CD4-positive, CD25-positive, alpha-beta regulatory T cell (primary cell): ENCODE results near the gene BGN. TPM values are rescaled to one million over a fixed set of nuclear protein-coding genes. Genes with fewer than 3 reads are reported as not detected.

ENCODE experiments used
- ATAC-seq, 2 donors: fragments of 150-1000 bp; cut with Tn5 transposase; one replicate each; pipeline ENCODE4 v1.10.0; 2021; ENCODE audit warnings: low read depth in 2 of 2, moderate number of reproducible peaks in 2 of 2, moderate library complexity in 1 of 2
- DNase-seq, 3 donors: peaks; one replicate each; pipeline versions ENCODE4 v3.0.0 to v3.0.0-alpha.2; 2012 to 2022; ENCODE audit warnings: mixed read lengths in 1 of 3
- H3K27ac ChIP-seq: one replicate; pipeline ENCODE4 v1.7.0; 2013; ENCODE audit warnings: mild to moderate bottlenecking, low read length; ENCODE audit not compliant: insufficient read depth, poor library complexity, severe bottlenecking
- H3K27me3 ChIP-seq: one replicate; pipeline ENCODE4 v1.7.0; 2013; ENCODE audit warnings: low read length; ENCODE audit not compliant: control insufficient read depth, insufficient read depth
- H3K36me3 ChIP-seq: one replicate; pipeline ENCODE4 v1.7.0; 2013; ENCODE audit warnings: mild to moderate bottlenecking, low read length, moderate library complexity; ENCODE audit not compliant: control insufficient read depth, insufficient read depth
- H3K4me1 ChIP-seq: 2 replicates; pipeline ENCODE4 v1.7.0; 2013; ENCODE audit warnings: mild to moderate bottlenecking, low read length; ENCODE audit not compliant: insufficient read depth, control insufficient read depth, poor library complexity, severe bottlenecking
- H3K4me3 ChIP-seq: one replicate; pipeline ENCODE4 v1.7.0; 2013; ENCODE audit warnings: low read depth, mild to moderate bottlenecking, low read length, moderate library complexity
- H3K9me3 ChIP-seq, 2 experiments: 1 replicate in 1 of 2; 2 replicates in 1 of 2; pipeline ENCODE4 v1.7.0; 2013; ENCODE audit warnings: low read length in 2 of 2, mild to moderate bottlenecking in 1 of 2, moderate library complexity in 1 of 2; ENCODE audit not compliant: control insufficient read depth in 2 of 2
- H3K27ac Mint-ChIP-seq, 3 donors: one replicate each; pipeline ENCODE4 v1.8.0; 2020 to 2022; ENCODE audit warnings: mild to moderate bottlenecking in 3 of 3, mixed read lengths in 3 of 3, moderate library complexity in 2 of 3
- H3K27me3 Mint-ChIP-seq: one replicate; pipeline ENCODE4 v1.8.0; 2022; ENCODE audit warnings: mild to moderate bottlenecking, mixed read lengths
- H3K36me3 Mint-ChIP-seq: one replicate; pipeline ENCODE4 v1.8.0; 2020; ENCODE audit warnings: mixed read lengths
- H3K4me1 Mint-ChIP-seq, 4 donors: one replicate each; pipeline ENCODE4 v1.8.0; 2020 to 2022; ENCODE audit warnings: mixed read lengths in 4 of 4, mild to moderate bottlenecking in 1 of 4
- H3K4me3 Mint-ChIP-seq, 4 donors: one replicate each; pipeline ENCODE4 v1.8.0; 2020 to 2022; ENCODE audit warnings: mild to moderate bottlenecking in 4 of 4, mixed read lengths in 4 of 4, moderate library complexity in 3 of 4
- H3K9me3 Mint-ChIP-seq, 7 donors: one replicate each; pipeline ENCODE4 v1.8.0; 2020 to 2022; ENCODE audit warnings: mixed read lengths in 7 of 7, mild to moderate bottlenecking in 3 of 7, moderate library complexity in 2 of 7
- polyA plus RNA-seq, 4 donors: library from polyadenylated mRNA; unstranded; fragments of 300-500 nt; fragmentation: Illumina TruSeq; gene quantifications; one replicate each; pipeline ENCODE4 v1.2.3, GENCODE V29; 2021
- total RNA-seq: library from RNA; stranded (reverse); gene quantifications from one replicate; pipeline ENCODE4 v1.2.3, GENCODE V29; 2022

BGN gene
- total and polyA plus RNA-seq, 5 donors from 2014 or later: not detected

DNA sequence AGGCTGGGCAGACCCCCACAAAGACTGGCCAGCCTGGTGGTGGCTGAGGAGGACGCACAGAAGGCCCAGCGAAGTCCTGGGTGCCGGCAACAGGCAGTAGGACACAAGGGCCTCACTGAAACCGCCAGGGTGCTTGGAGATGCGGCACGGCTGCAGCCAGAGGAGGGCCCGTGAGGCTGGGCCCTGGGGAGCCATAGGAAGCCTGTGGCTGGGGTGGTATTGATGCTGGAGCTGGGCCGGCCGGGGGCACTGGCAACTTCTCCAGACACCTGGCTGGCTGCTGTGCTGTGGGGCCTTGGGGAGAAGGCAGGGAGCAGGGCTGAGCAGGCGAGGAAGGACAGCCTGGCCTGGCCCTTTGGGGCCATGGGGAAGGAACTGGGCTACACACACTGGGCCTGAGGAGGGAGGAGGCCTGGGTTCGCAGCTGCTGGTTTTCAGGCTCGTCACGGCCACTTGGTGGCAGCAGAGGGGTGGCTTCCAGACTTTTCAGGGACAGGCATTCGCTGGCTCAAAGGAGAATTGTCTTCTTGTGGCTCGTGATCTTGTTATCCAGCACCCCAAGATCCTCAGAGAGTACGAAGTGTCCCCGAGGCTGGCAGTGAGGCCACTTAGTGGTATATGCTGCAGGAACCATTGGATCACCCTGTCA lies 59.9 kb downstream of the BGN start:
- Mint-ChIP-seq H3K4me1 (no peaks in the 10 kb centered on the region), H3K36me3 (no peaks in the 10 kb centered on the region), H3K9me3 (peaks cover 0 to 1% (median 0%) of the 10 kb centered on the region in 7 donors), H3K27me3 (no peaks in the 10 kb centered on the region), H3K27ac (no peak overlapping the region), H3K4me3 (no peak overlapping the region)
- no peaks in the 10 kb centered on the region for H3K9me3 ChIP-seq
- no peak overlapping the region for H3K4me3 ChIP-seq
- DNase-seq: peak; percentile 31 to 57 (median 57)
- no peak overlapping the region for H3K27ac ChIP-seq
- no peaks in the 10 kb centered on the region for H3K27me3 ChIP-seq
- ATAC-seq: no peak
- no peaks in the 10 kb centered on the region for H3K4me1 ChIP-seq
- H3K36me3 ChIP-seq: no peaks in the 10 kb centered on the region

DNA sequence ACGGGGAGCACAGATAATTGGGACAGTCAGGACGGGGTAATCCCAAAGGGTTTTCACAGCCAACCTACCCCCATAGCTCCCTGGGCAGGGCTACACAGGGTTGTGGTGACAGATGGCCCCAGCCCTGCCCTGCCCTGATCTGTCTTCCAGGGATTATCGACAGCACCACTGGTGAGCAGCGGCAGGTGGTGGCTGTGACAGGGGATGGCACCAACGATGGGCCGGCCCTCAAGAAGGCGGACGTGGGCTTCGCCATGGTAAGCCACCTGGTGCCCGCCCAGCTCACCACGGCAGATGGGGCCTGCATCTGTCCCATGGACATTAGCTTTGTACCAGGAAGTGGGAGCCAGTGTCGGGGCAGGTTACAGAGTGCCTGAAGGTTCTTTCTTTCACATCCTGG lies 62.0 kb downstream of the BGN start:
- no peaks in the 10 kb centered on the region for H3K9me3 ChIP-seq
- Mint-ChIP-seq H3K27me3 (no peaks in the 10 kb centered on the region), H3K9me3 (no peaks in the 10 kb centered on the region), H3K4me3 (no peak overlapping the region), H3K36me3 (no peaks in the 10 kb centered on the region), H3K27ac (no peak overlapping the region), H3K4me1 (no peaks in the 10 kb centered on the region)
- no peak overlapping the region for H3K27ac ChIP-seq
- ATAC-seq: no peak
- no peak overlapping the region for H3K4me3 ChIP-seq
- H3K4me1 ChIP-seq: no peaks in the 10 kb centered on the region
- no peaks in the 10 kb centered on the region for H3K36me3 ChIP-seq
- no peak for DNase-seq
- H3K27me3 ChIP-seq: no peaks in the 10 kb centered on the region

DNA sequence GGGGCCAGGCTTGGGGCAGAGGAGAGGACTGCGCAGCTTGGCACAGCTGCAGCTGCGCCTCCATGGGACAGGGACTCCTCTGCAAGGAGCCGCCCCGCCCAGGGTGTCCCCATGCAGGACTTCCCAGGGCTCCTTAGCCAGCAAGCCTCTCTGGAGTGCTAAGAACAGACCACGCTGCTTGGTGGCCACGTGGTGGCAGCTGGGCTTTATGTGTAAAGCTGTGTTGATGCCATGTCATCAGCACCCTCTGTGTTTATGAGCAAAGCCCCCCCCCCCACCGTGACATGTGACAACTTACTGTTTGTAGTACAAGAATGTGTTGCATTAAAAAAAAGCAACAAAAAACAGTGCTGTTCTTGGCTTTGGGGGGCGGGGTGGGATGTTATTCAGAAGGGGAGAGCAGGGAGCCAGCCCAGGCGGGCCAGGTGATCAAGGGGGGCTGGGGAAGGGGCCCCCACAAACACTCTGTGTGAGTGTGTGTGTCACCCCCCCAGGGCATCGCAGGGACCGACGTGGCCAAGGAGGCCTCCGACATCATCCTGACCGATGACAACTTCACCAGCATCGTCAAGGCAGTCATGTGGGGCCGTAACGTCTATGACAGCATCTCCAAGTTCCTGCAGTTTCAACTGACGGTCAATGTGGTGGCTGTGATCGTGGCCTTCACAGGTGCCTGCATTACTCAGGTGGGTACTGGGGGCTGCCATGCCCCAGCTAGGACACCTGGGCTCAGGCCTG lies 63.0 kb downstream of the BGN start:
- H3K36me3 ChIP-seq: no peaks in the 10 kb centered on the region
- DNase-seq: no peak
- no peak overlapping the region for H3K4me3 Mint-ChIP-seq

More for the DNA sequence above, 63.0 kb downstream of the BGN start:
- no peak overlapping the region for H3K27ac ChIP-seq
- H3K4me3 ChIP-seq: no peak overlapping the region
- H3K4me1 ChIP-seq: no peaks in the 10 kb centered on the region
- ATAC-seq: no peak
- no peaks in the 10 kb centered on the region for H3K36me3 Mint-ChIP-seq
- no peaks in the 10 kb centered on the region for H3K27me3 ChIP-seq
- H3K9me3 ChIP-seq: no peaks in the 10 kb centered on the region
- no peaks in the 10 kb centered on the region for H3K9me3 Mint-ChIP-seq
- no peaks in the 10 kb centered on the region for H3K4me1 Mint-ChIP-seq
- no peak overlapping the region for H3K27ac Mint-ChIP-seq
- no peaks in the 10 kb centered on the region for H3K27me3 Mint-ChIP-seq

Other genes with a start within 250 kb of the BGN start
- not detected for gene PNMA6F, start 173.2 kb upstream of the BGN start, total RNA-seq
- gene PNMA6F, start 173.2 kb upstream of the BGN start, polyA plus RNA-seq: not detected
- gene ZNF275, start 160.8 kb upstream of the BGN start, total RNA-seq: 16.1 TPM
- gene ZNF275, start 160.8 kb upstream of the BGN start, polyA plus RNA-seq: 1 to 10 TPM; 3.8 to 9.4 (median 7.3) TPM
- not detected for gene PNMA6E, start 93.6 kb upstream of the BGN start, total RNA-seq
- gene PNMA6E, start 93.6 kb upstream of the BGN start, polyA plus RNA-seq: not detected
- gene ZFP92, start 83.5 kb upstream of the BGN start, total RNA-seq: 0.22 TPM
- gene ZFP92, start 83.5 kb upstream of the BGN start, polyA plus RNA-seq: under 1 TPM in 3 of 4 donors, not detected in 1; 0.03 to 0.14 (median 0.06) TPM
- gene TREX2, start 48.9 kb upstream of the BGN start, total RNA-seq: 3.8 TPM
- gene TREX2, start 48.9 kb upstream of the BGN start, polyA plus RNA-seq: under 1 TPM; 0.30 to 1.00 (median 0.59) TPM
- gene HAUS7, start 24.4 kb upstream of the BGN start, total RNA-seq: 43.1 TPM
- 10 to 100 TPM; 28.0 to 37.4 (median 33.4) TPM for gene HAUS7, start 24.4 kb upstream of the BGN start, polyA plus RNA-seq
- not detected for gene ATP2B3, start 22.7 kb downstream of the BGN start, total RNA-seq
- gene ATP2B3, start 22.7 kb downstream of the BGN start, polyA plus RNA-seq: not detected
- 23.8 TPM for gene CCNQ, start 104.2 kb downstream of the BGN start, total RNA-seq
- 10 to 100 TPM; 59.8 to 78.4 (median 77.2) TPM for gene CCNQ, start 104.2 kb downstream of the BGN start, polyA plus RNA-seq
- gene DUSP9, start 152.2 kb downstream of the BGN start, total RNA-seq: not detected
- gene DUSP9, start 152.2 kb downstream of the BGN start, polyA plus RNA-seq: not detected
- gene PNCK, start 178.8 kb downstream of the BGN start, total RNA-seq: 0.54 TPM
- not detected for gene PNCK, start 178.8 kb downstream of the BGN start, polyA plus RNA-seq
- 3.4 TPM for gene SLC6A8, start 192.9 kb downstream of the BGN start, total RNA-seq
- gene SLC6A8, start 192.9 kb downstream of the BGN start, polyA plus RNA-seq: under 1 TPM; 0.08 to 0.72 (median 0.18) TPM
- gene BCAP31, start 229.4 kb downstream of the BGN start, total RNA-seq: 99.9 TPM
- gene BCAP31, start 229.4 kb downstream of the BGN start, polyA plus RNA-seq: 100 to 1,000 TPM; 261 to 318 (median 276) TPM
- 7.5 TPM for gene ABCD1, start 229.9 kb downstream of the BGN start, total RNA-seq
- 1 to 10 TPM; 1.1 to 3.4 (median 1.5) TPM for gene ABCD1, start 229.9 kb downstream of the BGN start, polyA plus RNA-seq